Natural killer cell (primary cell): Measurements from ENCODE around the gene SLC9A1. TPM values are rescaled to one million over a fixed set of nuclear protein-coding genes. Genes with fewer than 3 reads are reported as not detected.

Experiments used
- ATAC-seq, 3 donors: fragments of 150-1000 bp in 2 of 3; fragments of 200-7000 bp in 1 of 3; cut with Tn5 transposase; 1 replicate in 1 of 3; 2 replicates in 2 of 3; pipeline ENCODE4 v1.10.0; 2021; ENCODE audit warnings: mild to moderate bottlenecking in 2 of 3, moderate library complexity in 2 of 3
- DNase-seq, 2 donors: peaks; one replicate each; pipeline versions ENCODE4 v3.0.0 to v3.0.0-alpha.2; 2013 to 2021; ENCODE audit warnings: mixed read lengths in 1 of 2
- H3K27ac ChIP-seq: one replicate; pipeline ENCODE4 v1.5.1; 2013; ENCODE audit warnings: mild to moderate bottlenecking, low read length
- H3K27me3 ChIP-seq: one replicate; pipeline ENCODE4 v1.6.1; 2013; ENCODE audit warnings: low read length; ENCODE audit not compliant: control insufficient read depth, insufficient read depth
- H3K36me3 ChIP-seq: one replicate; pipeline ENCODE4 v1.6.1; 2013; ENCODE audit warnings: low read length; ENCODE audit not compliant: control insufficient read depth, insufficient read depth
- H3K4me1 ChIP-seq: one replicate; pipeline ENCODE4 v1.6.1; 2013; ENCODE audit warnings: low read length; ENCODE audit not compliant: control insufficient read depth, insufficient read depth
- H3K4me3 ChIP-seq: one replicate; pipeline ENCODE4 v1.5.1; 2013; ENCODE audit warnings: low read length
- H3K9me3 ChIP-seq: one replicate; pipeline ENCODE4 v1.6.1; 2013; ENCODE audit warnings: low read length; ENCODE audit not compliant: control insufficient read depth, insufficient read depth
- H3K27ac Mint-ChIP-seq, 2 donors: one replicate each; pipeline ENCODE4 v1.8.0; 2022; ENCODE audit warnings: mild to moderate bottlenecking in 2 of 2, mixed read lengths in 2 of 2, moderate library complexity in 1 of 2
- H3K27me3 Mint-ChIP-seq, 2 donors: one replicate each; pipeline ENCODE4 v1.8.0; 2022; ENCODE audit warnings: low read depth in 2 of 2, mixed read lengths in 2 of 2
- H3K36me3 Mint-ChIP-seq: one replicate; pipeline ENCODE4 v1.8.0; 2022; ENCODE audit warnings: mixed read lengths
- H3K4me1 Mint-ChIP-seq, 2 donors: one replicate each; pipeline ENCODE4 v1.8.0; 2022; ENCODE audit warnings: mixed read lengths in 2 of 2
- H3K4me3 Mint-ChIP-seq: one replicate; pipeline ENCODE4 v1.8.0; 2022; ENCODE audit warnings: mild to moderate bottlenecking, moderate library complexity, mixed read lengths
- H3K9me3 Mint-ChIP-seq, 2 donors: one replicate each; pipeline ENCODE4 v1.8.0; 2022; ENCODE audit warnings: mixed read lengths in 2 of 2
- WGBS: methylation state at CpG from one replicate; pipeline ENCODE4 v1.1.7; 2013; ENCODE audit warnings: missing lambda C conversion rate; ENCODE audit not compliant: insufficient coverage; 5-methylcytosine and 5-hydroxymethylcytosine counted together
- intact Hi-C: fragments of 100-400 bp; cut with micrococcal nuclease; formaldehyde crosslinking; loops from one replicate; pipeline ENCODE4 v1.14.2; 2022
- total RNA-seq, 4 donors: library from RNA; stranded (reverse); fragments of 120-200 nt in 1 of 4; gene quantifications; one replicate each; pipeline versions ENCODE4 v1.2.3 to v1.2.4, GENCODE V29; 2013 to 2022
- TF ChIP-seq, protein P1 (sequence below): fragments of 200-600 bp; IDR thresholded peaks from one replicate; pipeline ENCODE4 v1.8.0; 2022; ENCODE audit warnings: antibody characterized with exemption

The SLC9A1 gene
- total RNA-seq, 3 donors from 2014 or later (not counting 1 experiment from before 2014, with no cell fraction given) = 26.5 to 37.4 (median 29.4) TPM

DNA sequence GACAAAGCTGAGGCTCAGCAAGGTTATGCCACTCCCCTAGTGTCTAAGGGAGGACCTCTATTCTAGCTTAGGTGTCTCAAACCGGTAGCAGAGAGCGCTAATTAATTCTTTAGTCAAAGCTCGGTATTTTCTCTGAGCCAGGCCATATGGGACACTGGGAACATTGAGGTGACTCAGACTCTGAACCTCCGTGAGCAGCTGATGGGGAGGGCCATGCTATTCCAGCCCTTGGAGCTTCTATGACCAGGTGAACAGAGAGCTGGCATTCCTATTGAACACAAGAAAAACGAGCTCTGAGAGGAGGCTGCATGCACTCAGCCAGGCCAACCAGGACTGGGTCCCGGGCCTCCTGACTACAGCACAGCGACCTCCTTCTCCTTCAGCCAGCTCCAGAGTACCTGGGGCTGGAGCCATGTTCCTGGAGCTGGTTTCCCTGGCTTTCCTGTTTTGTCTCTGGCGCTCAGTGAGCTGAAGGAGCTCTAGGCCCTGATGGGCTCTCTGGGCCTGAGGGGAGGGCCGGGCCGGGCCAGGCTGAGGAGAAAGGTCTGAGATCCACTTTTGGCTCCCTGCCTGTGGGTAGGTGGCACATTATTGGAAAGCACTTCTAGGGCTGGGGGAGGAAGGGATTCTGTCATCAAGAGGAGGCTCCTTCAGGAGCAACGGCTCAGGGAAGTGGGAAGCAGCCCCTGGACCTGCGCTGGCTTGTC lies 37.0 kb downstream of the SLC9A1 start:
- Histone ChIP-seq H3K4me1 (peaks cover 5% of the 10 kb centered on the region), H3K36me3 (no peaks in the 10 kb centered on the region), H3K27ac (no peak overlapping the region), H3K9me3 (no peaks in the 10 kb centered on the region), H3K4me3 (no peak overlapping the region), H3K27me3 (no peaks in the 10 kb centered on the region)
- intact Hi-C loops = no loop called here
- Mint-ChIP-seq H3K9me3 (no peaks in the 10 kb centered on the region), H3K36me3 (no peaks in the 10 kb centered on the region), H3K27me3 (no peaks in the 10 kb centered on the region), H3K27ac (no peak overlapping the region), H3K4me3 (no peak overlapping the region), H3K4me1 (peaks cover 7 to 24% of the 10 kb centered on the region in 2 donors)
- no peak for DNase-seq
- WGBS = 96% methylated on average over 12 of the region's 12 CpGs
- no peak for ATAC-seq
- TF ChIP-seq, protein P1, sequence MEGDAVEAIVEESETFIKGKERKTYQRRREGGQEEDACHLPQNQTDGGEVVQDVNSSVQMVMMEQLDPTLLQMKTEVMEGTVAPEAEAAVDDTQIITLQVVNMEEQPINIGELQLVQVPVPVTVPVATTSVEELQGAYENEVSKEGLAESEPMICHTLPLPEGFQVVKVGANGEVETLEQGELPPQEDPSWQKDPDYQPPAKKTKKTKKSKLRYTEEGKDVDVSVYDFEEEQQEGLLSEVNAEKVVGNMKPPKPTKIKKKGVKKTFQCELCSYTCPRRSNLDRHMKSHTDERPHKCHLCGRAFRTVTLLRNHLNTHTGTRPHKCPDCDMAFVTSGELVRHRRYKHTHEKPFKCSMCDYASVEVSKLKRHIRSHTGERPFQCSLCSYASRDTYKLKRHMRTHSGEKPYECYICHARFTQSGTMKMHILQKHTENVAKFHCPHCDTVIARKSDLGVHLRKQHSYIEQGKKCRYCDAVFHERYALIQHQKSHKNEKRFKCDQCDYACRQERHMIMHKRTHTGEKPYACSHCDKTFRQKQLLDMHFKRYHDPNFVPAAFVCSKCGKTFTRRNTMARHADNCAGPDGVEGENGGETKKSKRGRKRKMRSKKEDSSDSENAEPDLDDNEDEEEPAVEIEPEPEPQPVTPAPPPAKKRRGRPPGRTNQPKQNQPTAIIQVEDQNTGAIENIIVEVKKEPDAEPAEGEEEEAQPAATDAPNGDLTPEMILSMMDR = no peak

DNA sequence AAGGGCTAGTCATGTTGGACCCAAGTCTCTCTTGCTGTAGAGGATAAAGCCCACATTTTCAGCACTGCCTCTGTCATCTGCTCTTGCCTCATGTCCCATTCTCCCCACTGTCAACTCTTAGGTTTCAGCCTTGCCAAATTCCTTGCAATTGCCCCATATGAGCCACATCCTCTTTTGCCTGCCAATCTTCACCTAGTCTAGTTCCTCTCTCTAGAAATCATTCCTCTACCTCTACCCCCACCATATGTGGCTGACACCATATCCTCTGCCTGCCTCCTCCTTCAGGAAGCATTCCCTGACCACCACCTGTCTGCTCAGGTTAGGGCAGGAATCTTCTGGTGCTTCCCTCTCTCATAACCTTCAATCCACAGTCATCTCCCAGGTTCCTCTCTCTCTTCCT lies 38.2 kb downstream of the SLC9A1 start:
- H3K9me3 ChIP-seq = no peaks in the 10 kb centered on the region
- no peak for DNase-seq
- H3K27ac Mint-ChIP-seq = peak overlapping the region in 1 of 2 donors; percentile 21
- H3K27ac ChIP-seq = no peak overlapping the region
- TF ChIP-seq, protein P1 = no peak
- H3K36me3 Mint-ChIP-seq = no peaks in the 10 kb centered on the region
- H3K4me3 ChIP-seq = no peak overlapping the region
- peaks cover 18 to 31% of the 10 kb centered on the region in 2 donors for H3K4me1 Mint-ChIP-seq
- peak in 1 of 3 donors; percentile 38 for ATAC-seq
- intact Hi-C loops = no loop called here
- H3K27me3 Mint-ChIP-seq = no peaks in the 10 kb centered on the region
- no peak overlapping the region for H3K4me3 Mint-ChIP-seq
- H3K9me3 Mint-ChIP-seq = no peaks in the 10 kb centered on the region
- no peaks in the 10 kb centered on the region for H3K36me3 ChIP-seq
- no peaks in the 10 kb centered on the region for H3K27me3 ChIP-seq
- H3K4me1 ChIP-seq = peaks cover 16% of the 10 kb centered on the region

GRCh38 chr1:27116232-27116631 lies 38.7 kb downstream of the SLC9A1 start:
- TF ChIP-seq, protein P1 = no peak
- H3K36me3 Mint-ChIP-seq = no peaks in the 10 kb centered on the region
- Histone ChIP-seq H3K27me3 (no peaks in the 10 kb centered on the region), H3K9me3 (no peaks in the 10 kb centered on the region), H3K27ac (no peak overlapping the region), H3K4me1 (peaks cover 21% of the 10 kb centered on the region), H3K4me3 (no peak overlapping the region), H3K36me3 (no peaks in the 10 kb centered on the region)
- peak overlapping the region in 1 of 2 donors; percentile 21 for H3K27ac Mint-ChIP-seq
- no peak overlapping the region for H3K4me3 Mint-ChIP-seq
- no peaks in the 10 kb centered on the region for H3K27me3 Mint-ChIP-seq
- DNase-seq = peak in 1 of 2 donors; percentile 34
- intact Hi-C loops = no loop called here
- ATAC-seq = no peak
- 94% methylated on average over 3 of the region's 3 CpGs for WGBS
- H3K4me1 Mint-ChIP-seq = peaks cover 19 to 33% of the 10 kb centered on the region in 2 donors
- H3K9me3 Mint-ChIP-seq = no peaks in the 10 kb centered on the region

DNA sequence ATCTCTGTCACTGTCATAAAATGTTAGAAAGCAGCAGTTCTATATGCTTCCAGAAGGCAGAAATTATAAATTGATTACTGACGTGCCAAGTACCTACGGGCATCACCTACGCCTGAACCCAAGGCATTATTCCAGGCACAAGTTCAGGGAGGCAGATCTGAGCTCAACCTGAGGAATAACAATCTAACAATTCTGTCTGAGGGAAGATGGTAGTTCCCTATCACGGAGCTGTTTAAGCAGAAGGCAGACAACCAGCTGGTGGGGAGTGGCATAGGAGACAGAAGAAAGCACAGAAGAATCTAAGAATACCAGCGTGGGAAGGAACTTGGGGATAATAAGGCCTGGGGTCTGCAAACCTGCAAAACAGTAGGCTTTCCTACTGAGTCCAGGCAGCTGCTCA lies 40.4 kb downstream of the SLC9A1 start:
- TF ChIP-seq, protein P1 = no peak
- no peaks in the 10 kb centered on the region for H3K27me3 Mint-ChIP-seq
- intact Hi-C loops = no loop called here

More for the DNA sequence above, 40.4 kb downstream of the SLC9A1 start:
- Histone ChIP-seq H3K4me3 (no peak overlapping the region), H3K36me3 (no peaks in the 10 kb centered on the region), H3K27ac (no peak overlapping the region), H3K27me3 (no peaks in the 10 kb centered on the region), H3K9me3 (no peaks in the 10 kb centered on the region), H3K4me1 (peaks cover 24% of the 10 kb centered on the region)
- WGBS = 91% methylated on average over 5 of the region's 5 CpGs
- peak overlapping the region in 1 of 2 donors; percentile 20 for H3K27ac Mint-ChIP-seq
- ATAC-seq (no peak), DNase-seq (no peak)
- H3K4me3 Mint-ChIP-seq = no peak overlapping the region
- no peaks in the 10 kb centered on the region for H3K9me3 Mint-ChIP-seq
- no peaks in the 10 kb centered on the region for H3K36me3 Mint-ChIP-seq
- peaks cover 19 to 29% of the 10 kb centered on the region in 2 donors for H3K4me1 Mint-ChIP-seq
